ENCODE measurements around the gene RFLNA. TPM values are rescaled to one million over a fixed set of nuclear protein-coding genes. Genes with fewer than 3 reads are reported as not detected.

Gene RFLNA
- total and polyA plus RNA-seq, 2 donors (not counting 1 experiment from before 2014, with no cell fraction given), result not detected

- no peak overlapping the region for H3K4me3 Mint-ChIP-seq
- H3K9me3 Mint-ChIP-seq (ENCODE audit: insufficient read depth), result no peaks in the 10 kb centered on the region
- Histone ChIP-seq H3K4me3 (ENCODE audit: control extremely low read depth in 1 of 5, extremely low read depth in 1 of 5, insufficient read depth in 1 of 5, low read depth in 2 of 5, low read length in 4 of 5) (no peak overlapping the region), H3K4me1 (ENCODE audit: control insufficient read depth in 2 of 2, insufficient read depth in 2 of 2, low read length in 2 of 2) (no peaks in the 10 kb centered on the region), H3K9me3 (ENCODE audit: control extremely low read depth in 1 of 3, control insufficient read depth in 2 of 3, insufficient read depth in 1 of 3, low read length in 2 of 3) (no peaks in the 10 kb centered on the region), H3K27ac (ENCODE audit: low read length in 2 of 2) (no peak overlapping the region), H3K36me3 (replicated peaks in 1 of 2; ENCODE audit: control extremely low read depth in 1 of 2, control insufficient read depth in 1 of 2, extremely low read depth in 1 of 2, insufficient read depth in 2 of 2, low read length in 1 of 2) (peaks cover 1 to 53% of the 10 kb centered on the region in 2 experiments), H4K20me1 (ENCODE audit: control insufficient read depth, insufficient read depth, low read length, poor library complexity, severe bottlenecking) (no peaks in the 10 kb centered on the region), H2AFZ (ENCODE audit: insufficient read depth, low read depth, low read length, poor library complexity, severe bottlenecking) (no peak overlapping the region), H3K27me3 (replicated peaks in 1 of 4; ENCODE audit: control extremely low read depth in 1 of 4, control insufficient read depth in 3 of 4, insufficient read depth in 4 of 4, low read length in 3 of 4) (no peaks in the 10 kb centered on the region), H3K79me2 (ENCODE audit: control insufficient read depth, insufficient read depth, low read length) (no peaks in the 10 kb centered on the region), H3K4me2 (replicated peaks; ENCODE audit: low read depth, low read length, poor library complexity, severe bottlenecking) (no peak overlapping the region), H3K9ac (ENCODE audit: low read length) (no peak overlapping the region)
- intact Hi-C loops (cut with micrococcal nuclease), result no loop called here
- WGBS (ENCODE audit: insufficient coverage), result 98% methylated on average over 15 of the region's 15 CpGs
- CTCF ChIA-PET, result interaction anchor here (1.0 kb wide), 1 partner anchor 15 kb away, joined by 3 read pairs; no protein-coding TSS in a partner anchor
- no peak for ATAC-seq (ENCODE audit: low read depth)
- TF ChIP-seq CTCF (IDR thresholded peaks at IDR 0.05) (no peak), EZH2 (IDR thresholded peaks at IDR 0.05; ENCODE audit: borderline replicate concordance, insufficient read depth, low read depth, low read length, poor library complexity, severe bottlenecking) (no peak)
- POLR2A ChIA-PET, result no interaction called here
- no peak overlapping the region for H3K27ac Mint-ChIP-seq
- H3K27me3 Mint-ChIP-seq, result no peaks in the 10 kb centered on the region
- H3K4me1 Mint-ChIP-seq, result no peaks in the 10 kb centered on the region
- DNase-seq, result no peak
Observed at GRCh38 chr12:124332058-124332672, 37.3 kb downstream of the RFLNA start.

GRCh38 chr12:124332900-124333299 is 38.0 kb downstream of the RFLNA start:
- no peak overlapping the region for H3K4me2 ChIP-seq (replicated peaks; ENCODE audit: low read depth, low read length, poor library complexity, severe bottlenecking)
- H3K9ac ChIP-seq (ENCODE audit: low read length), result no peak overlapping the region
- no peaks in the 10 kb centered on the region for H3K27me3 ChIP-seq (replicated peaks in 1 of 4; ENCODE audit: control extremely low read depth in 1 of 4, control insufficient read depth in 3 of 4, insufficient read depth in 4 of 4, low read length in 3 of 4)
- H3K4me1 ChIP-seq (ENCODE audit: control insufficient read depth in 2 of 2, insufficient read depth in 2 of 2, low read length in 2 of 2), result no peaks in the 10 kb centered on the region
- Mint-ChIP-seq H3K27ac (no peak overlapping the region), H3K4me1 (no peaks in the 10 kb centered on the region), H3K27me3 (no peaks in the 10 kb centered on the region), H3K9me3 (ENCODE audit: insufficient read depth) (no peaks in the 10 kb centered on the region), H3K4me3 (no peak overlapping the region)
- CTCF ChIA-PET, result interaction anchor here (1.0 kb wide), 1 partner anchor 14 kb away, joined by 3 read pairs; no protein-coding TSS in a partner anchor
- 96% methylated on average over 6 of the region's 12 CpGs for WGBS (ENCODE audit: insufficient coverage)
- DNase-seq (no peak), ATAC-seq (ENCODE audit: low read depth) (no peak)
- no peak overlapping the region for H3K27ac ChIP-seq (ENCODE audit: low read length in 2 of 2)
- H3K79me2 ChIP-seq (ENCODE audit: control insufficient read depth, insufficient read depth, low read length), result no peaks in the 10 kb centered on the region
- TF ChIP-seq EZH2 (IDR thresholded peaks at IDR 0.05; ENCODE audit: borderline replicate concordance, insufficient read depth, low read depth, low read length, poor library complexity, severe bottlenecking) (no peak), CTCF (IDR thresholded peaks at IDR 0.05) (no peak)
- no peak overlapping the region for H3K4me3 ChIP-seq (ENCODE audit: control extremely low read depth in 1 of 5, extremely low read depth in 1 of 5, insufficient read depth in 1 of 5, low read depth in 2 of 5, low read length in 4 of 5)
- POLR2A ChIA-PET, result no interaction called here
- H3K36me3 ChIP-seq (replicated peaks in 1 of 2; ENCODE audit: control extremely low read depth in 1 of 2, control insufficient read depth in 1 of 2, extremely low read depth in 1 of 2, insufficient read depth in 2 of 2, low read length in 1 of 2), result peaks cover 1 to 53% of the 10 kb centered on the region in 2 experiments
- no peaks in the 10 kb centered on the region for H3K9me3 ChIP-seq (ENCODE audit: control extremely low read depth in 1 of 3, control insufficient read depth in 2 of 3, insufficient read depth in 1 of 3, low read length in 2 of 3)
- H2AFZ ChIP-seq (ENCODE audit: insufficient read depth, low read depth, low read length, poor library complexity, severe bottlenecking), result no peak overlapping the region
- H4K20me1 ChIP-seq (ENCODE audit: control insufficient read depth, insufficient read depth, low read length, poor library complexity, severe bottlenecking), result no peaks in the 10 kb centered on the region
- intact Hi-C loops (cut with micrococcal nuclease), result no loop called here
